ENCODE measurements around the gene DEDD2.

GRCh38 chr19:42189133-42189532 is 28.3 kb downstream of the DEDD2 start:
- TF ChIP-seq, protein P1, sequence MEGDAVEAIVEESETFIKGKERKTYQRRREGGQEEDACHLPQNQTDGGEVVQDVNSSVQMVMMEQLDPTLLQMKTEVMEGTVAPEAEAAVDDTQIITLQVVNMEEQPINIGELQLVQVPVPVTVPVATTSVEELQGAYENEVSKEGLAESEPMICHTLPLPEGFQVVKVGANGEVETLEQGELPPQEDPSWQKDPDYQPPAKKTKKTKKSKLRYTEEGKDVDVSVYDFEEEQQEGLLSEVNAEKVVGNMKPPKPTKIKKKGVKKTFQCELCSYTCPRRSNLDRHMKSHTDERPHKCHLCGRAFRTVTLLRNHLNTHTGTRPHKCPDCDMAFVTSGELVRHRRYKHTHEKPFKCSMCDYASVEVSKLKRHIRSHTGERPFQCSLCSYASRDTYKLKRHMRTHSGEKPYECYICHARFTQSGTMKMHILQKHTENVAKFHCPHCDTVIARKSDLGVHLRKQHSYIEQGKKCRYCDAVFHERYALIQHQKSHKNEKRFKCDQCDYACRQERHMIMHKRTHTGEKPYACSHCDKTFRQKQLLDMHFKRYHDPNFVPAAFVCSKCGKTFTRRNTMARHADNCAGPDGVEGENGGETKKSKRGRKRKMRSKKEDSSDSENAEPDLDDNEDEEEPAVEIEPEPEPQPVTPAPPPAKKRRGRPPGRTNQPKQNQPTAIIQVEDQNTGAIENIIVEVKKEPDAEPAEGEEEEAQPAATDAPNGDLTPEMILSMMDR (IDR thresholded peaks at IDR 0.05), result no peak
- TF ChIP-seq POLR2A (IDR thresholded peaks at IDR 0.05) (no peak), POLR2AphosphoS5 (IDR thresholded peaks at IDR 0.05; ENCODE audit: insufficient read depth in 1 of 2, low read depth in 1 of 2) (no peak)
